Stromal cell of bone marrow (primary cell): ENCODE measurements around the gene MYL9.
"Not testable (repeated sequence)": the region's sequence is repeated elsewhere in the genome, so short reads cannot be mapped to it uniquely, and the experiment has no call there.

Experiments
- DNase-seq: peaks from one replicate; pipeline ENCODE4 v3.0.0-alpha.2; 2012; ENCODE audit warnings: low read depth

The MYL9 gene

GRCh38 chr20:36541227-36541767 lies at the start of gene MYL9:
Gene MYL9 (plus strand): TSS chr20:36541519. CDS start chr20:36544885, 3,366 bp downstream.
- peak; percentile 65 for DNase-seq

GRCh38 chr20:36491901-36492617 lies 49.3 kb upstream of the MYL9 start:
- no peak for DNase-seq

GRCh38 chr20:36493051-36493800 lies 48.1 kb upstream of the MYL9 start:
- no peak for DNase-seq

GRCh38 chr20:36493801-36494114 lies 47.6 kb upstream of the MYL9 start:
- DNase-seq = peak; percentile 81

GRCh38 chr20:36496707-36497669 lies 44.3 kb upstream of the MYL9 start:
- no peak for DNase-seq

GRCh38 chr20:36497856-36498255 lies 43.5 kb upstream of the MYL9 start:
- no peak for DNase-seq

GRCh38 chr20:36498386-36499179 lies 42.7 kb upstream of the MYL9 start:
- no peak for DNase-seq

GRCh38 chr20:36499211-36499610 lies 42.1 kb upstream of the MYL9 start:
- DNase-seq = no peak

GRCh38 chr20:36499723-36500501 lies 41.4 kb upstream of the MYL9 start:
- DNase-seq = no peak

- no peak for DNase-seq
Measured at GRCh38 chr20:36501367-36502006, 39.8 kb upstream of the MYL9 start.

- DNase-seq = no peak
Measured at GRCh38 chr20:36504295-36504694, 37.0 kb upstream of the MYL9 start.

GRCh38 chr20:36506253-36506652 lies 35.1 kb upstream of the MYL9 start:
- DNase-seq = no peak

GRCh38 chr20:36507746-36508145 lies 33.6 kb upstream of the MYL9 start:
- no peak for DNase-seq

GRCh38 chr20:36519012-36519719 lies 22.2 kb upstream of the MYL9 start:
- no peak for DNase-seq

GRCh38 chr20:36519944-36520343 lies 21.4 kb upstream of the MYL9 start:
- DNase-seq = no peak

GRCh38 chr20:36521526-36521925 lies 19.8 kb upstream of the MYL9 start:
- no peak for DNase-seq

- not testable (repeated sequence) for DNase-seq
Measured at GRCh38 chr20:36522412-36522811, 18.9 kb upstream of the MYL9 start.

- no peak for DNase-seq
Measured at GRCh38 chr20:36523341-36523740, 18.0 kb upstream of the MYL9 start.

- no peak for DNase-seq
Measured at GRCh38 chr20:36525620-36526365, 15.5 kb upstream of the MYL9 start.
